SK-N-SH treated with all-trans-retinoic acid at 6 μM for 48 hours (cell line): ENCODE measurements around the gene UCK1.

Experiments used
- ATAC-seq: fragments of 200-7000 bp; cut with Tn5 transposase; 3 replicates; pipeline ENCODE4 v1.9.1; 2020; ENCODE audit warnings: mild to moderate bottlenecking, moderate library complexity
- ARNTL ChIP-seq: fragments of 450-650 bp; formaldehyde crosslinking; IDR thresholded peaks from 2 replicates; pipeline ENCODE4 v1.5.0; 2020; ENCODE audit warnings: low read depth, mild to moderate bottlenecking, moderate library complexity, borderline replicate concordance
- CSDC2 ChIP-seq: fragments of 250-450 bp; sonication (Bioruptor Pico); IDR thresholded peaks from 2 replicates; pipeline ENCODE4 v1.5.0; 2020; ENCODE audit warnings: mild to moderate bottlenecking, moderate library complexity
- CSRNP3 ChIP-seq: fragments of 250-450 bp; sonication (Bioruptor Pico); IDR thresholded peaks from 2 replicates; pipeline ENCODE4 v1.5.1; 2021; ENCODE audit warnings: mild to moderate bottlenecking, moderate library complexity
- ESRRG ChIP-seq: fragments of 250-450 bp; sonication (Bioruptor Pico); IDR thresholded peaks from 2 replicates; pipeline ENCODE4 v1.6.1; 2021; ENCODE audit warnings: mild to moderate bottlenecking
- GLIS3 ChIP-seq: fragments of 250-450 bp; sonication (Bioruptor Pico); IDR thresholded peaks from 2 replicates; pipeline ENCODE4 v1.5.0; 2020; ENCODE audit warnings: mild to moderate bottlenecking, moderate library complexity
- ISL1 ChIP-seq: fragments of 250-450 bp; sonication (Bioruptor Pico); IDR thresholded peaks from 2 replicates; pipeline ENCODE4 v2.1.2; 2022; ENCODE audit warnings: mild to moderate bottlenecking, moderate library complexity
- PATZ1 ChIP-seq: fragments of 250-450 bp; sonication (Bioruptor Pico); IDR thresholded peaks from 2 replicates; pipeline ENCODE4 v1.8.0; 2020; ENCODE audit warnings: mild to moderate bottlenecking, moderate library complexity, borderline replicate concordance
- PPARA ChIP-seq: fragments of 250-450 bp; sonication (Bioruptor Pico); IDR thresholded peaks from 2 replicates; pipeline ENCODE4 v1.5.0; 2020; ENCODE audit warnings: mild to moderate bottlenecking, borderline replicate concordance
- RARB ChIP-seq: fragments of 250-450 bp; sonication (Bioruptor Pico); IDR thresholded peaks from 2 replicates; pipeline ENCODE4 v1.8.0; 2021; ENCODE audit warnings: mild to moderate bottlenecking, moderate library complexity
- SNAI2 ChIP-seq: fragments of 250-450 bp; sonication (Bioruptor Pico); IDR thresholded peaks from 2 replicates; pipeline ENCODE4 v1.5.0; 2020; ENCODE audit warnings: mild to moderate bottlenecking, moderate library complexity
- TCF4 ChIP-seq: fragments of 250-450 bp; sonication (Bioruptor Pico); IDR thresholded peaks from 2 replicates; pipeline ENCODE4 v1.8.0; 2021; ENCODE audit warnings: mild to moderate bottlenecking, moderate library complexity, borderline replicate concordance
- TOX ChIP-seq: fragments of 250-450 bp; sonication (Bioruptor Pico); IDR thresholded peaks from 2 replicates; pipeline ENCODE4 v1.8.0; 2021; ENCODE audit warnings: mild to moderate bottlenecking, moderate library complexity, borderline replicate concordance
- TSHZ2 ChIP-seq: fragments of 250-450 bp; sonication (Bioruptor Pico); IDR thresholded peaks from 2 replicates; pipeline ENCODE4 v1.5.0; 2020; ENCODE audit warnings: mild to moderate bottlenecking, moderate library complexity
- ZFP3 ChIP-seq: fragments of 250-450 bp; sonication (Bioruptor Pico); IDR thresholded peaks from 2 replicates; pipeline ENCODE4 v1.5.0; 2020; ENCODE audit warnings: mild to moderate bottlenecking, moderate library complexity
- ZFP30 ChIP-seq: fragments of 450-650 bp; formaldehyde crosslinking; IDR thresholded peaks from 2 replicates; pipeline ENCODE4 v1.5.0; 2022; ENCODE audit warnings: mild to moderate bottlenecking, moderate library complexity
- ZNF565 ChIP-seq: fragments of 450-650 bp; formaldehyde crosslinking; conservative IDR thresholded peaks from 2 replicates; pipeline ENCODE4 v1.5.0; 2020; ENCODE audit warnings: low read depth, mild to moderate bottlenecking, moderate library complexity
- ZNF70 ChIP-seq: fragments of 450-650 bp; formaldehyde crosslinking; IDR thresholded peaks from 2 replicates; pipeline ENCODE4 v1.5.0; 2020; ENCODE audit warnings: mild to moderate bottlenecking, moderate library complexity
- ZNF8 ChIP-seq: fragments of 450-650 bp; formaldehyde crosslinking; IDR thresholded peaks from 2 replicates; pipeline ENCODE4 v1.5.0; 2020; ENCODE audit warnings: mild to moderate bottlenecking, moderate library complexity

Gene UCK1

GRCh38 chr9:131475111-131475955 is 55.7 kb downstream of the UCK1 start (continued):
- no peak for TF ChIP-seq ARNTL (CRISPR knock-in tag)
- TF ChIP-seq ZFP3 = no peak
- no peak for TF ChIP-seq RARB (CRISPR knock-in tag)
- no peak for TF ChIP-seq CSDC2 (CRISPR knock-in tag)
- TF ChIP-seq TOX = no peak
- no peak for TF ChIP-seq ISL1 (CRISPR knock-in tag)
- TF ChIP-seq TSHZ2 (CRISPR knock-in tag) = no peak
- TF ChIP-seq ZNF8 (CRISPR knock-in tag) = no peak
- no peak for TF ChIP-seq ZFP30 (CRISPR knock-in tag)

GRCh38 chr9:131474711-131475110 is 56.4 kb downstream of the UCK1 start:
- TF ChIP-seq TOX (no peak), ZNF8 (CRISPR knock-in tag) (no peak), TCF4 (no peak), ZNF565 (CRISPR knock-in tag) (no peak), ARNTL (CRISPR knock-in tag) (no peak), ZFP3 (no peak), ESRRG (CRISPR knock-in tag) (no peak)
- ATAC-seq = no peak

- ATAC-seq = no peak
- no peak for TF ChIP-seq ARNTL (CRISPR knock-in tag)
- no peak for TF ChIP-seq ZFP3
- no peak for TF ChIP-seq ZNF70
- no peak for TF ChIP-seq GLIS3 (CRISPR knock-in tag)
- no peak for TF ChIP-seq TCF4
- no peak for TF ChIP-seq PATZ1
- no peak for TF ChIP-seq SNAI2
- no peak for TF ChIP-seq PPARA
- TF ChIP-seq RARB (CRISPR knock-in tag) = no peak
- TF ChIP-seq CSRNP3 (CRISPR knock-in tag) = no peak
- TF ChIP-seq ESRRG (CRISPR knock-in tag) = no peak
- no peak for TF ChIP-seq ISL1 (CRISPR knock-in tag)
These were observed 57.2 kb downstream of the UCK1 start for GRCh38 chr9:131473891-131474290.
